Natural killer cell (primary cell): ENCODE results near the gene GBF1. TPM values are rescaled to one million over a fixed set of nuclear protein-coding genes. Genes with fewer than 3 reads are reported as not detected.

Experiments
- ATAC-seq, 3 donors: fragments of 150-1000 bp in 2 of 3; fragments of 200-7000 bp in 1 of 3; cut with Tn5 transposase; 1 replicate in 1 of 3; 2 replicates in 2 of 3; pipeline ENCODE4 v1.10.0; 2021; ENCODE audit warnings: mild to moderate bottlenecking in 2 of 3, moderate library complexity in 2 of 3
- DNase-seq, 2 donors: peaks; one replicate each; pipeline versions ENCODE4 v3.0.0 to v3.0.0-alpha.2; 2013 to 2021; ENCODE audit warnings: mixed read lengths in 1 of 2
- H3K27ac ChIP-seq: one replicate; pipeline ENCODE4 v1.5.1; 2013; ENCODE audit warnings: mild to moderate bottlenecking, low read length
- H3K27me3 ChIP-seq: one replicate; pipeline ENCODE4 v1.6.1; 2013; ENCODE audit warnings: low read length; ENCODE audit not compliant: control insufficient read depth, insufficient read depth
- H3K36me3 ChIP-seq: one replicate; pipeline ENCODE4 v1.6.1; 2013; ENCODE audit warnings: low read length; ENCODE audit not compliant: control insufficient read depth, insufficient read depth
- H3K4me1 ChIP-seq: one replicate; pipeline ENCODE4 v1.6.1; 2013; ENCODE audit warnings: low read length; ENCODE audit not compliant: control insufficient read depth, insufficient read depth
- H3K4me3 ChIP-seq: one replicate; pipeline ENCODE4 v1.5.1; 2013; ENCODE audit warnings: low read length
- H3K9me3 ChIP-seq: one replicate; pipeline ENCODE4 v1.6.1; 2013; ENCODE audit warnings: low read length; ENCODE audit not compliant: control insufficient read depth, insufficient read depth
- H3K27ac Mint-ChIP-seq, 2 donors: one replicate each; pipeline ENCODE4 v1.8.0; 2022; ENCODE audit warnings: mild to moderate bottlenecking in 2 of 2, mixed read lengths in 2 of 2, moderate library complexity in 1 of 2
- H3K27me3 Mint-ChIP-seq, 2 donors: one replicate each; pipeline ENCODE4 v1.8.0; 2022; ENCODE audit warnings: low read depth in 2 of 2, mixed read lengths in 2 of 2
- H3K36me3 Mint-ChIP-seq: one replicate; pipeline ENCODE4 v1.8.0; 2022; ENCODE audit warnings: mixed read lengths
- H3K4me1 Mint-ChIP-seq, 2 donors: one replicate each; pipeline ENCODE4 v1.8.0; 2022; ENCODE audit warnings: mixed read lengths in 2 of 2
- H3K4me3 Mint-ChIP-seq: one replicate; pipeline ENCODE4 v1.8.0; 2022; ENCODE audit warnings: mild to moderate bottlenecking, moderate library complexity, mixed read lengths
- H3K9me3 Mint-ChIP-seq, 2 donors: one replicate each; pipeline ENCODE4 v1.8.0; 2022; ENCODE audit warnings: mixed read lengths in 2 of 2
- CTCF ChIP-seq: fragments of 200-600 bp; IDR thresholded peaks from one replicate; pipeline ENCODE4 v1.8.0; 2022; ENCODE audit warnings: antibody characterized with exemption
- WGBS: methylation state at CpG from one replicate; pipeline ENCODE4 v1.1.7; 2013; ENCODE audit warnings: missing lambda C conversion rate; ENCODE audit not compliant: insufficient coverage; 5-methylcytosine and 5-hydroxymethylcytosine counted together
- intact Hi-C: fragments of 100-400 bp; cut with micrococcal nuclease; formaldehyde crosslinking; loops from one replicate; pipeline ENCODE4 v1.14.2; 2022
- total RNA-seq, 4 donors: library from RNA; stranded (reverse); fragments of 120-200 nt in 1 of 4; gene quantifications; one replicate each; pipeline versions ENCODE4 v1.2.3 to v1.2.4, GENCODE V29; 2013 to 2022

The GBF1 gene
- total RNA-seq, 3 donors from 2014 or later (not counting 1 experiment from before 2014, with no cell fraction given) = 48.2 to 52.5 (median 50.9) TPM

DNA sequence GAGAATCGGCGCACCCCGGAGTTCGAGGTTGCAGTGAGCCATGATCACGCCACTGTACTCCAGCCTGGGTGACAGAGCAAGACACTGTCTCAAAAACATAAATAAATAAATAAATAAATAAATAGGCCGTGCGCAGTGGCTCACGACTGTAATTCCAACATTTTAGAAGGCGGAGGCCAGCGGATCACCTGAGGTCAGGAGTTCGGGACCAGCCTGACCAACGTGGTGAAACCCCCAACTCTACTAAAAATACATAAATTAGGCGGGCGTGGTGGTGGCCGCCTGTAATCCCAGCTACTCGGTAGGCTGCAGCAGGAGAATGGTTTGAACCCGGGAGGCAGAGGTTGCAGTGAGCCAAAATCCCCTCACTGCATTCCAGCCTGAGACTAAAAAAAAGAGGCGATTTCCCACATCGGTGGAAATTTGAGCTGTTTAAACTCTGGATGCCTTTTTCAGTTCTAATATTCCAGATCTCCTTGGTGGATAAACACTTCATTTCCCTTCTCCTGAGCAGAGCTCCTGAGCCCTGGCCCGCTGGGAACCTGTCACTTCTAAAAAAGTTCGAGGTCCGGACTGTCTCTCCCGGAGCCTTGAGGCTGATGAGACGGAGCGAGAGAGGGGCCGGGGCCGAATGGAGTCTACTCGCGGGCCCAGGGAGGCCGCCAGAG is 148.2 kb downstream of the GBF1 start:
- H3K27ac Mint-ChIP-seq = peak overlapping the region; percentile 99
- ATAC-seq (no peak), DNase-seq (no peak)
- H3K36me3 Mint-ChIP-seq = no peaks in the 10 kb centered on the region
- Histone ChIP-seq H3K9me3 (no peaks in the 10 kb centered on the region), H3K4me1 (peaks cover 34% of the 10 kb centered on the region), H3K27me3 (no peaks in the 10 kb centered on the region), H3K36me3 (peaks cover 19% of the 10 kb centered on the region), H3K27ac (peak overlapping the region; percentile 91), H3K4me3 (peak overlapping the region; percentile 69)
- H3K4me1 Mint-ChIP-seq = peaks cover 33 to 41% of the 10 kb centered on the region in 2 donors
- peak overlapping the region; percentile 98 for H3K4me3 Mint-ChIP-seq
- WGBS = 40% methylated on average over 30 of the region's 30 CpGs
- no peaks in the 10 kb centered on the region for H3K9me3 Mint-ChIP-seq
- peak; percentile 89 for TF ChIP-seq CTCF
- H3K27me3 Mint-ChIP-seq = peaks cover 0 to 4% of the 10 kb centered on the region in 2 donors
- intact Hi-C loops = loop anchor here (1.0 to 10.0 kb wide), 5 partner anchors 28 to 251 kb away; partner anchors contain the start of genes NOLC1 and TRIM8

DNA sequence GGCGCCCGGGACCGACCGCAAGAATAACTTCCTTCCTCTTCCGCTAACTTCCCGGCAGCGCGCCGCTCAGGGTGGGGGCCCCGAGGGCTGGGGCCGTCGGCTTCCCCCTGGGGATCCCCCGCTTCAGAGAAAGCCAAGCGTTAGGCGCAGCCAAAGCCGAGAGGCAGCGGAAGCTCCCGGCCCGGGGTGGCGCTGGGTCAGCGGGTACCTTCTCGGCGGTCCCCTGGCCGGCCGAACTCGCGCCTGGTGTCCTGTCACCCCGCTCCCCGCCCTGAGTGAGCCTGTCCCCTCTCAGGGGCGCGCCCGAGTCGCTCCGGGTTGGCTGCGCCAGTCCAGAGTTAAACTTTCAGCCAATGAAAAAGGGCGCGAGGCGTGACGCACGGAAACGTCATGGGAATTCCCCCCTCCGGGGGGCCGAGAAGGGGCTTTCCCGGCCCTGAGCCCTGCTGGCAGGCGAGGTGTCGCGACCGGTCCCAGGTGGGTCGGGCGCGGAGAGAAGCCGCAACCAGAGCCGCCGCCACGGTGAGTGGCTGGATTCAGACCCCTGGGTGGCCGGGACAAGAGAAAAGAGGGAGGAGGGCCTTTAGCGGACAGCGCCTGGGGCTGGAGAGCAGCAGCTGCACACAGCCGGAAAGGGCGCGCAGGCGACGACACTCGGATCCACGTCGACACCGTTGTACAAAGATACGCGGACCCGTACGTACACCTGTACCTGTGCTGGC is 148.9 kb downstream of the GBF1 start:
- peak; percentile 74 to 91 (median 80) for ATAC-seq
- Histone ChIP-seq H3K27ac (peak overlapping the region; percentile 91), H3K27me3 (no peaks in the 10 kb centered on the region), H3K9me3 (no peaks in the 10 kb centered on the region), H3K4me1 (peaks cover 40% of the 10 kb centered on the region), H3K36me3 (peaks cover 20% of the 10 kb centered on the region), H3K4me3 (peak overlapping the region; percentile 69)
- peak; percentile 99 to 100 for DNase-seq
- peak overlapping the region; percentile 99 for H3K27ac Mint-ChIP-seq
- H3K36me3 Mint-ChIP-seq = no peaks in the 10 kb centered on the region
- intact Hi-C loops = loop anchor here (1.0 to 10.0 kb wide), 5 partner anchors 27 to 251 kb away; partner anchors contain the start of genes NOLC1 and TRIM8
- peaks cover 0 to 4% of the 10 kb centered on the region in 2 donors for H3K27me3 Mint-ChIP-seq
- H3K4me1 Mint-ChIP-seq = peaks cover 34 to 43% of the 10 kb centered on the region in 2 donors
- WGBS = under 1% methylated on average over 71 of the region's 71 CpGs
- H3K4me3 Mint-ChIP-seq = peak overlapping the region; percentile 98
- TF ChIP-seq CTCF = peak; percentile 31
- no peaks in the 10 kb centered on the region for H3K9me3 Mint-ChIP-seq

- peak overlapping the region; percentile 99 for H3K27ac Mint-ChIP-seq
- no peaks in the 10 kb centered on the region for H3K9me3 Mint-ChIP-seq
- intact Hi-C loops = loop anchor here (1.0 to 10.0 kb wide), 5 partner anchors 26 to 250 kb away; partner anchors contain the start of genes NOLC1 and TRIM8
- TF ChIP-seq CTCF = no peak
- H3K36me3 ChIP-seq = peaks cover 22% of the 10 kb centered on the region
- H3K4me1 ChIP-seq = peaks cover 45% of the 10 kb centered on the region
- ATAC-seq (peak; percentile 6 to 15 (median 11)), DNase-seq (peak in 1 of 2 donors; percentile 86)
- H3K27me3 Mint-ChIP-seq = peaks cover 0 to 2% of the 10 kb centered on the region in 2 donors
- peak overlapping the region; percentile 69 for H3K4me3 ChIP-seq
- H3K4me3 Mint-ChIP-seq = peak overlapping the region; percentile 98
- no peaks in the 10 kb centered on the region for H3K9me3 ChIP-seq
- H3K4me1 Mint-ChIP-seq = peaks cover 34 to 50% of the 10 kb centered on the region in 2 donors
- H3K36me3 Mint-ChIP-seq = no peaks in the 10 kb centered on the region
- 0% methylated on average over 33 of the region's 35 CpGs for WGBS
- H3K27ac ChIP-seq = peak overlapping the region; percentile 91
- H3K27me3 ChIP-seq = no peaks in the 10 kb centered on the region
These were observed 149.6 kb downstream of the GBF1 start for GRCh38 chr10:102394801-102395399.
